K562 (cell line): Measurements from ENCODE around the gene CMBL. TPM values are rescaled to one million over a fixed set of nuclear protein-coding genes. Genes with fewer than 3 reads are reported as not detected.
A peak's percentile ranks its signal among the peaks of the same experiment; 100 is the strongest.

Source experiments
- ATAC-seq: fragments of 200-7000 bp; cut with Tn5 transposase; 3 replicates; pipeline ENCODE4 v1.9.1; 2020; ENCODE audit warnings: moderate library complexity
- BruUV-seq: library from RNA; stranded (reverse); fragments of 400-500 nt; replicated peaks from 2 replicates; lab custom pipeline; 2021; lab: Mats Ljungman, UMichigan
- CTCF ChIA-PET: fragments of 300-600 bp; formaldehyde crosslinking; extraction: SDS; loops from one replicate; lab custom pipeline; 2021; ENCODE audit warnings: low intra/inter-chr PET ratio; lab: Yijun Ruan, JAX
- POLR2A ChIA-PET: fragments of 300-600, 350-650 bp; sonication (Branson Sonifier 250); formaldehyde crosslinking; extraction: SDS; loops from one replicate; lab custom pipeline; 2021; ENCODE audit warnings: antibody characterized with exemption, inconsistent platforms; lab: Yijun Ruan, JAX
- DNase-seq, 4 experiments: peaks; one replicate each; pipeline versions ENCODE4 v3.0.0 to v3.0.0-alpha.2; 2011 to 2018; ENCODE audit warnings: low spot score in 3 of 4, mixed read lengths in 3 of 4; ENCODE audit errors: extremely low read depth in 1 of 4
- FAIRE-seq: peaks from 2 replicates; lab custom pipeline; 2011; peaks lifted over from hg19 to GRCh38; lab: Jason Lieb, UNC
- H2AFZ ChIP-seq: 2 replicates; pipeline ENCODE4 v1.6.0; 2011; ENCODE audit warnings: low read depth, low read length, control low read depth, inconsistent platforms
- H3K27ac ChIP-seq: fragments of 200-600 bp; 3 replicates; pipeline ENCODE4 v1.8.0; 2011; ENCODE audit warnings: low read depth, mild to moderate bottlenecking, control low read depth, inconsistent platforms, low read length, moderate library complexity, mixed read lengths; ENCODE audit errors: extremely low read depth
- H3K27me3 ChIP-seq, 2 experiments: fragments of 300-600 bp in 1 of 2; 2 replicates in 1 of 2; 3 replicates in 1 of 2; pipeline versions ENCODE4 v1.6.0 to v1.8.0; 2011; ENCODE audit warnings: inconsistent platforms in 2 of 2, low read length in 2 of 2, mild to moderate bottlenecking in 1 of 2, mixed read lengths in 1 of 2, moderate library complexity in 1 of 2; ENCODE audit not compliant: control insufficient read depth in 2 of 2, insufficient read depth in 2 of 2
- H3K36me3 ChIP-seq: fragments of 300-600 bp; 3 replicates; pipeline ENCODE4 v1.8.0; 2011; ENCODE audit warnings: mild to moderate bottlenecking, low read length, inconsistent platforms; ENCODE audit not compliant: control insufficient read depth, insufficient read depth
- H3K4me1 ChIP-seq, 2 experiments: fragments of 200-600 bp in 1 of 2; replicated peaks in 1 of 2; 2 replicates in 1 of 2; 3 replicates in 1 of 2; pipeline versions ENCODE4 v1.5.1 to v1.8.0; 2011; ENCODE audit warnings: inconsistent platforms in 2 of 2, low read length in 2 of 2, mild to moderate bottlenecking in 1 of 2, mixed read lengths in 1 of 2, moderate library complexity in 1 of 2; ENCODE audit not compliant: control insufficient read depth in 2 of 2, insufficient read depth in 2 of 2
- H3K4me2 ChIP-seq: 2 replicates; pipeline ENCODE4 v1.6.1; 2011; ENCODE audit warnings: low read length, control low read depth, inconsistent platforms, mixed read lengths; ENCODE audit not compliant: insufficient read depth
- H3K4me3 ChIP-seq: fragments of 200-600 bp; sonication (generic), shearing (Covaris generic); 2 replicates; pipeline ENCODE4 v1.5.1; 2016; ENCODE audit warnings: control low read depth, inconsistent platforms
- H3K79me2 ChIP-seq: fragments of 200-600 bp; 3 replicates; pipeline ENCODE4 v1.8.0; 2011; ENCODE audit warnings: low read length, inconsistent platforms; ENCODE audit not compliant: control insufficient read depth, insufficient read depth
- H3K9ac ChIP-seq, 2 experiments: 2 replicates each; pipeline versions ENCODE4 v1.6.0 to v1.6.1; 2011; ENCODE audit warnings: low read depth in 2 of 2, low read length in 2 of 2, control low read depth in 1 of 2, inconsistent platforms in 1 of 2, mild to moderate bottlenecking in 1 of 2, mixed read lengths in 1 of 2; ENCODE audit not compliant: insufficient read depth in 1 of 2
- H3K9me1 ChIP-seq: one replicate; pipeline ENCODE4 v1.6.0; 2011; ENCODE audit warnings: inconsistent platforms, mild to moderate bottlenecking, low read length, moderate library complexity; ENCODE audit not compliant: control insufficient read depth, insufficient read depth
- H3K9me3 ChIP-seq: replicated peaks from 2 replicates; pipeline ENCODE4 v1.5.1; 2011; ENCODE audit warnings: low read depth, low read length, inconsistent platforms; ENCODE audit not compliant: control insufficient read depth, insufficient read depth
- H4K20me1 ChIP-seq: replicated peaks from 2 replicates; pipeline ENCODE4 v1.6.1; 2011; ENCODE audit warnings: low read length, inconsistent platforms, mixed read lengths; ENCODE audit not compliant: control insufficient read depth, insufficient read depth
- CREB5 ChIP-seq: fragments of 250-450 bp; sonication (Bioruptor Pico); IDR thresholded peaks from 2 replicates; pipeline ENCODE4 v1.5.0; 2020; ENCODE audit warnings: mild to moderate bottlenecking
- POLR2A ChIP-seq: fragments of 450-650 bp; conservative IDR thresholded peaks from 2 replicates; pipeline ENCODE4 v1.6.1; 2016
- ZNF121 ChIP-seq: sonication (generic); formaldehyde crosslinking; conservative IDR thresholded peaks from 2 replicates; pipeline ENCODE4 v1.8.0; 2022; ENCODE audit warnings: missing genetic modification reagents
- ZNF175 ChIP-seq: fragments of 200-800 bp; sonication (Bioruptor generic); IDR thresholded peaks from 2 replicates; pipeline ENCODE4 v1.6.1; 2016; ENCODE audit warnings: low read depth, mild to moderate bottlenecking, missing genetic modification characterization, missing compliant biosample characterization
- ZNF449 ChIP-seq: fragments of 250-450 bp; sonication (Bioruptor Pico); IDR thresholded peaks from 2 replicates; pipeline ENCODE4 v1.8.0; 2022; ENCODE audit warnings: moderate library complexity, mild to moderate bottlenecking, inconsistent platforms
- WGBS: fragments of 100-300 bp; shearing (Covaris generic); methylation state at CpG from one replicate; pipeline ENCODE4 v1.1.6; 2016; ENCODE audit warnings: low coverage, mixed read lengths; ENCODE audit not compliant: insufficient coverage; ENCODE audit errors: missing lambda C conversion rate; 5-methylcytosine and 5-hydroxymethylcytosine counted together
- in situ Hi-C: fragments of 300-500 bp; cut with MboI; formaldehyde crosslinking; loops from 4 replicates; pipeline ENCODE4 v1.15.0; 2018; ENCODE audit warnings: inconsistent platforms, mixed read lengths
- intact Hi-C: fragments of 100-400 bp; cut with micrococcal nuclease; formaldehyde crosslinking; loops from 2 replicates; pipeline ENCODE4 v1.14.2; 2022
- polyA plus RNA-seq, 8 experiments: library from polyadenylated mRNA; depleted of rRNA in 4 of 8; stranded (reverse) in 5 of 8; unstranded in 3 of 8; fragments of >200 nt; fragmentation: Nextera tagmentation in 2 of 8; fragmentation: Illumina TruSeq in 1 of 8; extraction: Ambion mirVana in 2 of 8; extraction: Trizol in 1 of 8; gene quantifications; 2 replicates each; pipeline versions ENCODE4 v1.2.1 to v1.2.3, GENCODE V29; 2011 to 2014; ENCODE audit warnings: inconsistent platforms in 1 of 8, missing spikeins in 1 of 8
- total RNA-seq, 7 experiments: library from RNA; depleted of rRNA in 6 of 7; stranded (reverse); fragments of >200 nt in 6 of 7; fragmentation: Illumina TruSeq in 2 of 7; extraction: Trizol in 2 of 7; gene quantifications; 2 replicates each; pipeline versions ENCODE4 v1.2.1 to v1.2.3, GENCODE V29; 2011 to 2021; ENCODE audit warnings: low replicate concordance in 1 of 7

Gene CMBL
- total and polyA plus RNA-seq, 9 of the 15 experiments (the other 6 are each of a cell fraction or from before 2014, with no cell fraction given) = 22.6 to 192 (median 71.1) TPM

DNA sequence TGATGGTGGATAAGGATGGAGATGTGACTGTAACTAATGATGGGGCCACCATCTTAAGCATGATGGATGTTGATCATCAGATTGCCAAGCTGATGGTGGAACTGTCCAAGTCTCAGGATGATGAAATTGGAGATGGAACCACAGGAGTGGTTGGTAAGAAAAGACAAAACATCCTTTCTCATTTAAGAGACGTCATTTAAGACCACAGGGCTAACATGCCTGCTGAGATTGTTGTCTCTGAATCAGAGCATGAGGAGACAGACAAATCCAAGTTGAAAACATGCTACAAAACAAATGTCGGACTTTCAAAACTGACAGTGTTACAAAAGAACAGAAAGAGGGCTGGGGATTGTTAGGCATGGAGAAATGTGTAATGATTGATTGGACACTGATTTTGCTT, 53.0 kb downstream of the CMBL start:
- H2AFZ ChIP-seq = no peak overlapping the region
- H3K9me1 ChIP-seq = peaks cover 3% of the 10 kb centered on the region
- FAIRE-seq (no peak), DNase-seq (no peak), ATAC-seq (no peak)
- H3K4me3 ChIP-seq = no peak overlapping the region
- TF ChIP-seq ZNF121 (no peak), POLR2A (0 out of 2 replicates have a peak, but pooled peaks have one; percentile 6), ZNF175 (no peak), CREB5 (CRISPR knock-in tag) (no peak), ZNF449 (CRISPR knock-in tag) (no peak)
- H3K27ac ChIP-seq = no peak overlapping the region
- H3K4me2 ChIP-seq = no peak overlapping the region
- WGBS = 31% methylated on average over 2 of the region's 2 CpGs
- peaks cover 8 to 11% of the 10 kb centered on the region in 2 experiments; a peak in 4 of 5 replicates for H3K4me1 ChIP-seq
- POLR2A ChIA-PET = interaction anchor here (1.5 to 1.9 kb wide), 2 partner anchors 9 to 12 kb away, joined by 4 to 5 read pairs; no protein-coding TSS in a partner anchor
- H3K9me3 ChIP-seq = no peaks in the 10 kb centered on the region
- H3K36me3 ChIP-seq = peaks cover 90% of the 10 kb centered on the region
- intact Hi-C loops (loop anchor here (5.0 kb wide), 2 partner anchors 53 to 98 kb away; partner anchors contain the start of genes CMBL and MARCHF6), in situ Hi-C loops (no loop called here)
- peaks cover 90% of the 10 kb centered on the region for H3K79me2 ChIP-seq
- no TSS peak for BruUV-seq
- H3K9ac ChIP-seq = no peak overlapping the region
- no peaks in the 10 kb centered on the region for H3K27me3 ChIP-seq
- H4K20me1 ChIP-seq = peaks cover 36% of the 10 kb centered on the region
- CTCF ChIA-PET = no interaction called here
